Heart left ventricle (tissue), 16 donors: ENCODE data around the gene MT1H. TPM values are rescaled to one million over a fixed set of nuclear protein-coding genes. Genes with fewer than 3 reads are reported as not detected.
"Not testable (repeated sequence)": the region's sequence is repeated elsewhere in the genome, so short reads cannot be mapped to it uniquely, and the experiment has no call there.

ENCODE experiments used
- ATAC-seq, 4 donors: fragments of 200-7000 bp; cut with Tn5 transposase; one replicate each; pipeline ENCODE4 v1.9.1; 2020 to 2022; ENCODE audit warnings: moderate library complexity in 4 of 4, mild to moderate bottlenecking in 3 of 4, moderate number of reproducible peaks in 1 of 4
- DNase-seq, 5 donors: peaks; one replicate each; pipeline ENCODE4 v3.0.0-alpha.2; 2020
- H3K27ac ChIP-seq, 12 donors: fragments of 200-600 bp; sonication (generic) in 4 of 12; one replicate each; pipeline versions ENCODE4 v1.5.0 to v1.8.0; 2016 to 2022; ENCODE audit warnings: mild to moderate bottlenecking in 2 of 12
- H3K27me3 ChIP-seq, 9 donors: fragments of 200-600 bp; sonication (generic) in 2 of 9; one replicate each; pipeline versions ENCODE4 v1.5.1 to v1.8.0; 2016 to 2022; ENCODE audit warnings: mild to moderate bottlenecking in 3 of 9
- H3K36me3 ChIP-seq, 9 donors: fragments of 200-600 bp; sonication (generic) in 2 of 9; one replicate each; pipeline versions ENCODE4 v1.5.0 to v1.8.0; 2018 to 2022; ENCODE audit warnings: mild to moderate bottlenecking in 2 of 9
- H3K4me1 ChIP-seq, 12 donors: fragments of 200-600 bp; sonication (generic) in 4 of 12; one replicate each; pipeline versions ENCODE4 v1.5.0 to v1.8.0; 2016 to 2022; ENCODE audit warnings: mild to moderate bottlenecking in 3 of 12
- H3K4me3 ChIP-seq, 12 donors: fragments of 200-600 bp; sonication (generic) in 4 of 12; one replicate each; pipeline versions ENCODE4 v1.5.0 to v1.8.0; 2017 to 2022; ENCODE audit warnings: mild to moderate bottlenecking in 9 of 12, moderate library complexity in 4 of 12
- H3K9me3 ChIP-seq, 12 donors: fragments of 200-600 bp; sonication (generic) in 4 of 12; one replicate each; pipeline versions ENCODE4 v1.5.0 to v1.8.0; 2016 to 2022; ENCODE audit warnings: mild to moderate bottlenecking in 1 of 12
- CTCF ChIP-seq, 12 donors: fragments of 200-600 bp; sonication (generic) in 4 of 12; IDR thresholded peaks; one replicate each; pipeline versions ENCODE4 v1.5.0 to v1.8.0; 2018 to 2022; ENCODE audit warnings: antibody characterized with exemption in 12 of 12, mild to moderate bottlenecking in 5 of 12
- POLR2A ChIP-seq, 2 donors: fragments of 450-650 bp; IDR thresholded peaks; one replicate each; pipeline ENCODE4 v1.6.1; 2017; ENCODE audit warnings: antibody characterized with exemption in 2 of 2, mild to moderate bottlenecking in 2 of 2, moderate library complexity in 2 of 2
- WGBS, 4 donors: extraction: QIAGEN DNeasy Blood & Tissue Kit in 2 of 4; methylation state at CpG; one replicate each; pipeline versions ENCODE4 v1.1.5 to v1.1.7; 2013 to 2018; 5-methylcytosine and 5-hydroxymethylcytosine counted together
- intact Hi-C, 10 donors: fragments of 100-400 bp; cut with DNase I; formaldehyde crosslinking; loops; one replicate each; pipeline versions ENCODE4 v1.11.1 to v1.14.2; 2022
- long read RNA-seq, 3 donors: library from polyadenylated mRNA; unstranded; transcript quantifications; one replicate each; pipeline ENCODE4 v2.0.0, GENCODE V29; 2020 to 2021
- polyA plus RNA-seq, 2 donors: library from polyadenylated mRNA; stranded (reverse); fragments of 200-250 nt; gene quantifications; one replicate each; pipeline ENCODE4 v1.2.3, GENCODE V29; 2013
- total RNA-seq, 9 donors: library from RNA; depleted of rRNA in 2 of 9; stranded (reverse); fragments of >200 nt in 2 of 9; fragmentation: NEBNext Ultra II Directional in 3 of 9; extraction: Animal tissue kit (Norgen Biotek cat#: 25700) in 3 of 9; gene quantifications; one replicate each; pipeline versions ENCODE4 v1.1.0 to v1.2.4, GENCODE V29; 2016 to 2023
- donor health status: ischemic (EF 13 %, LVEDD 7.1; RV severe dilation, severe dysfunction).
- donor health status: healthy with polysubstance abuse.
- donor health status: DM: no; HTN: yes; CAD: no.
- donor health status: DM: no; HTN: no; CAD: no.
- donor health status: ischemic (EF 25% LVEDD 6.9; RV normal size, moderate dysfunction).
- donor health status: ischemic (EF 25% LVEDD 5.7; RV mildly dilated, moderate dysfunction).
- donor health status: healthy.
- donor health status: DM: yes; HTN: yes; CAD: no.
- donor health status: ischemic (EF 35%, LVEDD 5.7; RV mildly dilated, moderate dysfunction).
- donor health status: nonischemic (EF 11% LVEDD 7.7; RV severe dilation, severe dysfunction).
- donor health status: DM: yes; HTN: yes; CAD: no.
- donor health status: PGD.
- donor health status: ischemic (EF 29% LVEDD 5.4; RV normal size, mild dysfunction).
- donor health status: nonischemic (EF 23%, LVEDD 6.1; RV moderate dilation, normal function).

Gene MT1H
- 1 to 10 TPM in 2 of 9 donors, not detected in 7; 2.2 to 3.1 TPM for total RNA-seq
- polyA plus RNA-seq = not detected
- long read RNA-seq, donor 1 = 0 reads
- long read RNA-seq, donor 2 = 0 reads
- long read RNA-seq, donor 3 = 0 reads

- Histone ChIP-seq H3K9me3 (no peaks in the 10 kb centered on the region), H3K4me3 (peak within 1 kb of the TSS in 1 of 12 donors; percentile 13), H3K27ac (no peak within 1 kb of the TSS), H3K4me1 (peaks cover 0 to 22% (median 10%) of the 10 kb centered on the region in 12 donors), H3K27me3 (peaks cover 11 to 93% (median 49%) of the 10 kb centered on the region in 9 donors), H3K36me3 (no peaks in the 10 kb centered on the region)
- ATAC-seq = no peak
- intact Hi-C loops = loop anchor here in 2 of 10 donors (2.0 to 5.0 kb wide), 2 partner anchors 26 to 33 kb away; no protein-coding TSS in a partner anchor
- no peak for TF ChIP-seq CTCF (IDR thresholded peaks at IDR 0.05)
- TF ChIP-seq POLR2A (IDR thresholded peaks at IDR 0.05) = no peak
- 15 to 26% (median 17%) methylated on average over 31 to 38 of the region's 38 CpGs for WGBS, 4 donors
- no peak for DNase-seq
Measured at GRCh38 chr16:56669005-56669839, at the start of gene MT1H. MT1H (plus strand) TSS chr16:56669814; CDS start chr16:56669885, 71 bp downstream.

DNA sequence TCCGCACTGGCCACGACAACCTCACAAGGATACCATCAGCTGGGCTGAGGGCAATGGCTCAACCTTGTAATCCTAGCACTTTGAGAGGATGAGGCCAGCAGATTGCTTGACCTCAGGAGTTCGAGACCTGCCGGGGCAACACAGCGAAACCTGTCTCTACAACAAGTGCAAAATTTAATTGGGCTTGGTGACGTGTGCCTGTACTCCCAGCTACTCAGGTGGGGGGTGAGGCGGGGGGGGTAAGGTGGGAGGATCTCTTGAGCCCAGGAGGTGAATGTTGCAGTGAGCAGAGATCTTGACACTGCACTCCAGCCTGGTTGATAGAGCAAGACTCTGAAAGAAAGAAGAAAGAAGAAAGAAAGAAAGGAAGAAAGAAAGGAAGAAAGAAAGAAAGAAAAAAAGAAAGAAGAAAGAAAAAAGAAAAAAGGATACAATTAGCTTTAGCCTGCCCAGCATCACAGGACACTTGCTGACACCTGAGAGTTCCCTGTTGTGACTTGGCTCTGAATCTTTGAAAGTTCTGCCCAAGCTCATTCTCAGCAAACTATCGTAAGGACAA is 49.2 kb upstream of the MT1H start:
- H3K27ac ChIP-seq = no peak overlapping the region
- no peak for TF ChIP-seq POLR2A (IDR thresholded peaks at IDR 0.05)
- TF ChIP-seq CTCF (IDR thresholded peaks at IDR 0.05) = no peak
- intact Hi-C loops = no loop called here
- H3K27me3 ChIP-seq = peaks cover 0 to 11% (median 0%) of the 10 kb centered on the region in 9 donors
- DNase-seq (no peak), ATAC-seq (no peak)
- peaks cover 0 to 40% (median 17%) of the 10 kb centered on the region in 12 donors for H3K4me1 ChIP-seq
- WGBS, 4 donors = 77 to 92% (median 89%) methylated on average over 7 to 8 of the region's 8 CpGs
- H3K36me3 ChIP-seq = no peaks in the 10 kb centered on the region
- no peak overlapping the region for H3K4me3 ChIP-seq
- no peaks in the 10 kb centered on the region for H3K9me3 ChIP-seq

DNA sequence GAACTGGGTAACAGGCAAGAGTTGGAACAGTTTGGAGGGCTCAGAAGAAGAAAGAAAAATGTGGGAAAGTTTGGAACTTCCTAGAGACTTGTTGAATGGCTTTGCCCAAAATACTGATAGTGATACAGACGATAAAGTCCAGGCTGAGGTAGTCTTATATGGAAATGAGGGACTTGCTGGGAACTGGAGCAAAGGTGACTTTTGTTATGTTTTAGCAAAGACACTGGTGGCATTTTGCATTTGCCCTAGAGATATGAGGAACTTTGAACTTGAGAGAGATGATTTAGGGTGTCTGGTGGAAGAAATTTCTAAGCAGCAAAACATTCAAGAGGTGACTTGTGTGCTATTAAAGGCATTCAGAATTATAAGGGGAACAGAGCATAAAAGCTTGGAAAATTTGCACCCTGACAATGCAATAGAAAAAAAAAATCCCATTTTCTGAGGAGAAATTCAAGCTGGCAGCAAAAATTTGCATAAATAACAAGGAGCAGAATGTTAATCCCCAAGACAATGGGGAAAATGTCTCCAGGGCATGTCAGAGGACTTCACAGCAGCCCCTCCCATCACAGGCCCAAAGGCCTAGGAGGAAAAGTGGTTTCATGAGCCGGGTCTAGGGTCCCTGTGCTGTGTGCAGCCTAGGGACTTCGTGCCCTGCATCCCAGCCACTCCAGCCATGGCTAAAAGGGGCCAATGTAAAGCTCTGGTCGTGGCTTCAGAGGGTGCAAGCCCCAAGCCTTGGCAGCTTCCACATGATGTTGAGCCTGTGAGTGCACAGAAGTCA is 47.8 kb upstream of the MT1H start:
- peak overlapping the region in 6 of 12 donors; percentile 3 to 38 (median 33) for H3K27ac ChIP-seq
- H3K9me3 ChIP-seq, H3K4me3 ChIP-seq, H3K36me3 ChIP-seq, ATAC-seq, intact Hi-C loops, DNase-seq: not testable (repeated sequence)
- peaks cover 0 to 45% (median 20%) of the 10 kb centered on the region in 12 donors for H3K4me1 ChIP-seq
- 68 to 83% (median 79%) methylated on average over 4 of the region's 4 CpGs for WGBS, 4 donors
- peaks cover 0 to 11% (median 0%) of the 10 kb centered on the region in 9 donors for H3K27me3 ChIP-seq

DNA sequence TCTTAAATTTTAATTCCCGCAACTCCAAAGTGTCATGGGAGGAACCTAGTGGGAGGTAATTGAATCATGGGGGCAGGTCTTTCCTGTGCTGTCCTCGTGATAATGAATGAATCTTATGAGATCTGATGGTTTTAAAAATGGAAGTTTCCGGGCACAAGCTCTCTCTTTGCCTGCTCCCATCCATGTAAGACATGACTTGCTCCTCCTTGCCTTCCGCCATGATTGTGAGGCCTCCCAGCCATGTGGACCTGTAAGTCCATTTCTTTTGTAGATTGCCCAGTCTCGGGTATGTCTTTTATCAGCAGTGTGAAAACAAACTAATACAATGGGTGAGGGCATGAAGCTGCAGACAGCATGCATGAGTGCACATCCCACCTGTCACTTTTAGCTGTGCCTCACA is 46.4 kb upstream of the MT1H start:
- 87 to 94% (median 91%) methylated on average over 5 of the region's 5 CpGs for WGBS, 4 donors
- intact Hi-C loops, H3K36me3 ChIP-seq, ATAC-seq, DNase-seq, H3K4me3 ChIP-seq, H3K27me3 ChIP-seq, H3K27ac ChIP-seq, H3K9me3 ChIP-seq: not testable (repeated sequence)
- H3K4me1 ChIP-seq = peaks cover 0 to 40% (median 15%) of the 10 kb centered on the region in 12 donors
